SK-N-MC (cell line): Measurements from ENCODE around the gene CDHR4.
"Not testable (repeated sequence)": the region's sequence is repeated elsewhere in the genome, so short reads cannot be mapped to it uniquely, and the experiment has no call there.

Experiments used
- DNase-seq: peaks from one replicate; pipeline ENCODE4 v3.0.0-alpha.2; 2011; ENCODE audit warnings: low read depth, low spot score
- H3K27ac ChIP-seq: fragments of 200-600 bp; sonication (generic); 2 replicates; pipeline ENCODE4 v1.5.1; 2016; ENCODE audit warnings: mixed run types
- H3K36me3 ChIP-seq: fragments of 200-600 bp; sonication (generic); 2 replicates; pipeline ENCODE4 v1.6.1; 2017; ENCODE audit warnings: antibody characterized with exemption, low read length, mixed read lengths; ENCODE audit not compliant: insufficient read depth
- H3K4me3 ChIP-seq: fragments of 200-600 bp; sonication (generic); 2 replicates; pipeline ENCODE4 v1.5.1; 2016
- H3K9ac ChIP-seq: fragments of 200-600 bp; sonication (generic); 2 replicates; pipeline ENCODE4 v1.8.0; 2017; ENCODE audit warnings: mixed run types, mixed read lengths; ENCODE audit not compliant: insufficient read length
- H3K9me3 ChIP-seq: fragments of 200-600 bp; sonication (generic); 2 replicates; pipeline ENCODE4 v1.6.1; 2017; ENCODE audit warnings: low read depth, mild to moderate bottlenecking, antibody characterized with exemption, low read length, moderate library complexity, mixed read lengths
- EZH2 ChIP-seq: fragments of 200-600 bp; sonication (generic); IDR thresholded peaks from one replicate; pipeline ENCODE4 v1.6.1; 2017; ENCODE audit warnings: antibody characterized with exemption
- FOXP2 ChIP-seq: optimal IDR thresholded peaks from 2 replicates; pipeline ENCODE3; 2011; ENCODE audit warnings: mild to moderate bottlenecking, moderate library complexity; ENCODE audit not compliant: insufficient read depth; ENCODE audit errors: extremely low read length, control extremely low read depth
- POLR2AphosphoS5 ChIP-seq: IDR thresholded peaks from 2 replicates; pipeline ENCODE4 v1.6.1; 2012; ENCODE audit warnings: mild to moderate bottlenecking, low read depth, low read length, borderline replicate concordance

The CDHR4 gene

GRCh38 chr3:49763981-49764380 lies 35.7 kb downstream of the CDHR4 start:
- Histone ChIP-seq H3K27ac (no peak overlapping the region), H3K4me3 (no peak overlapping the region), H3K36me3 (no peaks in the 10 kb centered on the region), H3K9ac (no peak overlapping the region), H3K9me3 (no peaks in the 10 kb centered on the region)
- DNase-seq, result no peak
- no peak for TF ChIP-seq FOXP2
- no peak for TF ChIP-seq EZH2
- no peak for TF ChIP-seq POLR2AphosphoS5

GRCh38 chr3:49761661-49762060 lies 38.0 kb downstream of the CDHR4 start:
- DNase-seq, result no peak
- no peak overlapping the region for H3K9ac ChIP-seq
- no peaks in the 10 kb centered on the region for H3K36me3 ChIP-seq
- no peak overlapping the region for H3K4me3 ChIP-seq
- no peak overlapping the region for H3K27ac ChIP-seq
- no peak for TF ChIP-seq FOXP2
- TF ChIP-seq POLR2AphosphoS5, result no peak
- TF ChIP-seq EZH2, result no peak
- no peaks in the 10 kb centered on the region for H3K9me3 ChIP-seq

GRCh38 chr3:49759226-49759625 lies 40.4 kb downstream of the CDHR4 start:
- no peak for DNase-seq
- Histone ChIP-seq H3K36me3 (no peaks in the 10 kb centered on the region), H3K4me3 (no peak overlapping the region), H3K9me3 (no peaks in the 10 kb centered on the region), H3K27ac (no peak overlapping the region), H3K9ac (no peak overlapping the region)
- TF ChIP-seq POLR2AphosphoS5, result no peak
- no peak for TF ChIP-seq FOXP2
- no peak for TF ChIP-seq EZH2

GRCh38 chr3:49757197-49757596 lies 42.5 kb downstream of the CDHR4 start:
- Histone ChIP-seq H3K9me3 (no peaks in the 10 kb centered on the region), H3K4me3 (no peak overlapping the region), H3K36me3 (no peaks in the 10 kb centered on the region), H3K9ac (no peak overlapping the region), H3K27ac (no peak overlapping the region)
- TF ChIP-seq EZH2 (no peak), POLR2AphosphoS5 (no peak), FOXP2 (no peak)
- no peak for DNase-seq

- no peaks in the 10 kb centered on the region for H3K9me3 ChIP-seq
- H3K9ac ChIP-seq, result no peak overlapping the region
- no peak overlapping the region for H3K4me3 ChIP-seq
- no peaks in the 10 kb centered on the region for H3K36me3 ChIP-seq
- no peak overlapping the region for H3K27ac ChIP-seq
- TF ChIP-seq POLR2AphosphoS5, result no peak
- TF ChIP-seq EZH2, result no peak
- no peak for TF ChIP-seq FOXP2
- no peak for DNase-seq
Observed at GRCh38 chr3:49756036-49756435, 43.6 kb downstream of the CDHR4 start.

GRCh38 chr3:49754536-49754935 lies 45.1 kb downstream of the CDHR4 start:
- no peak overlapping the region for H3K27ac ChIP-seq
- H3K9me3 ChIP-seq, result no peaks in the 10 kb centered on the region
- TF ChIP-seq POLR2AphosphoS5, result no peak
- TF ChIP-seq FOXP2, result no peak
- no peak for TF ChIP-seq EZH2
- no peak overlapping the region for H3K9ac ChIP-seq
- H3K4me3 ChIP-seq, result no peak overlapping the region
- no peaks in the 10 kb centered on the region for H3K36me3 ChIP-seq
- DNase-seq, result no peak

GRCh38 chr3:49751501-49751900 lies 48.2 kb downstream of the CDHR4 start:
- Histone ChIP-seq H3K9me3 (no peaks in the 10 kb centered on the region), H3K4me3 (no peak overlapping the region), H3K9ac (no peak overlapping the region), H3K36me3 (no peaks in the 10 kb centered on the region), H3K27ac (no peak overlapping the region)
- no peak for TF ChIP-seq POLR2AphosphoS5
- TF ChIP-seq FOXP2, result no peak
- TF ChIP-seq EZH2, result no peak
- DNase-seq, result no peak

GRCh38 chr3:49750056-49750455 lies 49.6 kb downstream of the CDHR4 start:
- H3K9me3 ChIP-seq, result no peaks in the 10 kb centered on the region
- no peaks in the 10 kb centered on the region for H3K36me3 ChIP-seq
- no peak overlapping the region for H3K4me3 ChIP-seq
- TF ChIP-seq EZH2 (no peak), FOXP2 (no peak)
- no peak for DNase-seq
- no peak overlapping the region for H3K9ac ChIP-seq
- H3K27ac ChIP-seq, result no peak overlapping the region

GRCh38 chr3:49748874-49749273 lies 50.8 kb downstream of the CDHR4 start:
- H3K36me3 ChIP-seq, H3K27ac ChIP-seq, H3K4me3 ChIP-seq, H3K9ac ChIP-seq, DNase-seq, H3K9me3 ChIP-seq: not testable (repeated sequence)
